EL (cell line): ENCODE data around the gene PRPF4.
A peak's percentile ranks its signal among the peaks of the same experiment; 100 is the strongest.
"Not testable (repeated sequence)": the region's sequence is repeated elsewhere in the genome, so short reads cannot be mapped to it uniquely, and the experiment has no call there.

ENCODE experiments used
- DNase-seq: peaks from one replicate; pipeline ENCODE4 v3.0.0-alpha.2; 2016

Gene PRPF4

GRCh38 chr9:113275157-113276131, at the start of gene PRPF4, which contains the start of gene CDC26:
Gene PRPF4, plus strand, starts transcription at chr9:113275658. Its CDS starts 86 bp downstream, at chr9:113275744.
Gene CDC26, minus strand, starts transcription at chr9:113275572. Its CDS starts 3,065 bp downstream, at chr9:113272507.
- DNase-seq, result peak; percentile 99

GRCh38 chr9:113227436-113227835, 48.0 kb upstream of the PRPF4 start:
- no peak for DNase-seq

- no peak for DNase-seq
Measured at GRCh38 chr9:113228130-113228665, 47.3 kb upstream of the PRPF4 start.

- no peak for DNase-seq
Measured at GRCh38 chr9:113231701-113232100, 43.8 kb upstream of the PRPF4 start.

- DNase-seq, result not testable (repeated sequence)
Measured at GRCh38 chr9:113235701-113236255, 39.7 kb upstream of the PRPF4 start.

- DNase-seq, result no peak
Measured at GRCh38 chr9:113237026-113237425, 38.4 kb upstream of the PRPF4 start.

GRCh38 chr9:113238202-113238858, 37.1 kb upstream of the PRPF4 start:
- no peak for DNase-seq

GRCh38 chr9:113238859-113239232, 36.6 kb upstream of the PRPF4 start:
- no peak for DNase-seq

- DNase-seq, result no peak
Measured at GRCh38 chr9:113241161-113241560, 34.3 kb upstream of the PRPF4 start.

GRCh38 chr9:113244556-113244955, 30.9 kb upstream of the PRPF4 start:
- DNase-seq, result no peak

GRCh38 chr9:113245894-113246293, 29.6 kb upstream of the PRPF4 start:
- DNase-seq, result no peak

GRCh38 chr9:113246928-113247327, 28.5 kb upstream of the PRPF4 start:
- DNase-seq, result no peak

- DNase-seq, result no peak
Measured at GRCh38 chr9:113247640-113248039, 27.8 kb upstream of the PRPF4 start.

- not testable (repeated sequence) for DNase-seq
Measured at GRCh38 chr9:113249661-113250060, 25.8 kb upstream of the PRPF4 start.

- DNase-seq, result no peak
Measured at GRCh38 chr9:113250807-113251206, 24.7 kb upstream of the PRPF4 start.

- DNase-seq, result no peak
Measured at GRCh38 chr9:113254991-113255390, 20.5 kb upstream of the PRPF4 start.

GRCh38 chr9:113255438-113255837, 20.0 kb upstream of the PRPF4 start:
- DNase-seq, result no peak

GRCh38 chr9:113257863-113258262, 17.6 kb upstream of the PRPF4 start:
- DNase-seq, result no peak

- no peak for DNase-seq
Measured at GRCh38 chr9:113258282-113258681, 17.2 kb upstream of the PRPF4 start.

- peak; percentile 21 for DNase-seq
Measured at GRCh38 chr9:113261917-113262671, 13.4 kb upstream of the PRPF4 start.

GRCh38 chr9:113266174-113266573, 9.3 kb upstream of the PRPF4 start:
- no peak for DNase-seq

- DNase-seq, result no peak
Measured at GRCh38 chr9:113267911-113268566, 7.4 kb upstream of the PRPF4 start.
